K562 (cell line): Measurements from ENCODE around the gene SNRNP200. TPM values are rescaled to one million over a fixed set of nuclear protein-coding genes. Genes with fewer than 3 reads are reported as not detected.
A peak's percentile ranks its signal among the peaks of the same experiment; 100 is the strongest.

ENCODE experiments used
- AFF1 ChIP-seq, 2 experiments: fragments of 450-650 bp; IDR thresholded peaks; 2 replicates each; pipeline ENCODE4 v1.6.1; 2018; ENCODE audit warnings: mild to moderate bottlenecking in 2 of 2, low read depth in 1 of 2; ENCODE audit not compliant: partially characterized antibody in 2 of 2
- BCOR ChIP-seq: fragments of 450-650 bp; IDR thresholded peaks from 2 replicates; pipeline ENCODE4 v1.6.1; 2016
- CEBPB ChIP-seq: fragments of 450-650 bp; IDR thresholded peaks from 2 replicates; pipeline ENCODE4 v1.6.1; 2016; ENCODE audit warnings: missing genetic modification characterization, missing compliant biosample characterization
- CTCF ChIP-seq, 3 experiments: IDR thresholded peaks in 2 of 3; conservative IDR thresholded peaks in 1 of 3; 2 replicates each; pipeline ENCODE4 v1.5.1; 2011 to 2012; ENCODE audit warnings: low read length in 3 of 3, mild to moderate bottlenecking in 3 of 3, control low read depth in 2 of 3, improper control_type of control experiment in 1 of 3, inconsistent platforms in 1 of 3, low read depth in 1 of 3, mixed read lengths in 1 of 3, moderate library complexity in 1 of 3; ENCODE audit not compliant: insufficient read depth in 2 of 3
- DDX20 ChIP-seq: fragments of 450-650 bp; IDR thresholded peaks from 2 replicates; pipeline ENCODE4 v1.6.1; 2016; ENCODE audit warnings: missing genetic modification characterization, low read depth, mild to moderate bottlenecking, missing compliant biosample characterization, moderate library complexity
- GATAD2B ChIP-seq: fragments of 450-650 bp; IDR thresholded peaks from 2 replicates; pipeline ENCODE4 v1.6.1; 2017; ENCODE audit warnings: mild to moderate bottlenecking, borderline replicate concordance
- HNRNPL ChIP-seq: fragments of 200-400 bp; formaldehyde crosslinking; IDR thresholded peaks from 2 replicates; pipeline ENCODE4 v1.6.1; 2017; ENCODE audit warnings: low read depth, mild to moderate bottlenecking, low read length
- KLF6 ChIP-seq: fragments of 250-450 bp; sonication (Bioruptor Pico); IDR thresholded peaks from 2 replicates; pipeline ENCODE4 v1.4.0; 2020; ENCODE audit warnings: mild to moderate bottlenecking, moderate library complexity, borderline replicate concordance
- LARP7 ChIP-seq: fragments of 450-650 bp; IDR thresholded peaks from 2 replicates; pipeline ENCODE4 v1.6.1; 2016
- MECOM ChIP-seq: fragments of 250-450 bp; sonication (Bioruptor Pico); IDR thresholded peaks from 2 replicates; pipeline ENCODE4 v1.8.0; 2022; ENCODE audit warnings: inconsistent platforms
- MTA1 ChIP-seq: fragments of 450-650 bp; IDR thresholded peaks from 2 replicates; pipeline ENCODE4 v1.6.1; 2017; ENCODE audit warnings: borderline replicate concordance
- PCBP2 ChIP-seq: fragments of 200-400 bp; formaldehyde crosslinking; IDR thresholded peaks from 2 replicates; pipeline ENCODE4 v1.6.1; 2018; ENCODE audit warnings: low read length, low read depth, mild to moderate bottlenecking, moderate library complexity; ENCODE audit not compliant: poor library complexity, severe bottlenecking
- PHTF2 ChIP-seq: fragments of 250-450 bp; sonication (Bioruptor Pico); IDR thresholded peaks from 2 replicates; pipeline ENCODE4 v1.5.0; 2021; ENCODE audit warnings: mild to moderate bottlenecking
- PKNOX1 ChIP-seq: fragments of 450-650 bp; IDR thresholded peaks from 2 replicates; pipeline ENCODE4 v1.6.1; 2016
- POU5F1 ChIP-seq: fragments of 150-350 bp; IDR thresholded peaks from 2 replicates; pipeline ENCODE4 v1.6.1; 2014; ENCODE audit warnings: borderline replicate concordance, low read length, low read depth, mild to moderate bottlenecking; ENCODE audit not compliant: partially characterized antibody
- RAD21 ChIP-seq, 2 experiments: fragments of 250-450 bp in 1 of 2; fragments of 450-650 bp in 1 of 2; sonication (Bioruptor Pico) in 1 of 2; formaldehyde crosslinking in 1 of 2; IDR thresholded peaks in 1 of 2; conservative IDR thresholded peaks in 1 of 2; 2 replicates each; pipeline versions ENCODE4 v1.4.0 to v1.8.0; 2020 to 2022; ENCODE audit warnings: mild to moderate bottlenecking in 2 of 2, moderate library complexity in 1 of 2
- SIN3A ChIP-seq, 2 experiments: fragments of 150-350 bp in 1 of 2; IDR thresholded peaks; 2 replicates each; pipeline ENCODE4 v1.6.1; 2011 to 2016; ENCODE audit warnings: borderline replicate concordance in 2 of 2, low read depth in 2 of 2, low read length in 2 of 2, mild to moderate bottlenecking in 2 of 2, moderate library complexity in 2 of 2; ENCODE audit not compliant: control insufficient read depth in 1 of 2
- SMC3 ChIP-seq: conservative IDR thresholded peaks from 2 replicates; pipeline ENCODE4 v1.6.1; 2011; ENCODE audit warnings: low read depth, low read length, improper control_type of control experiment; ENCODE audit not compliant: insufficient read depth
- TRIM28 ChIP-seq: fragments of 450-650 bp; IDR thresholded peaks from 2 replicates; pipeline ENCODE4 v1.6.1; 2017
- ZBTB1 ChIP-seq: sonication (generic); formaldehyde crosslinking; IDR thresholded peaks from 2 replicates; pipeline ENCODE4 v1.8.1; 2023; ENCODE audit warnings: missing genetic modification reagents, low read depth, mild to moderate bottlenecking, borderline replicate concordance
- polyA plus RNA-seq, 8 experiments: library from polyadenylated mRNA; depleted of rRNA in 4 of 8; stranded (reverse) in 5 of 8; unstranded in 3 of 8; fragments of >200 nt; fragmentation: Nextera tagmentation in 2 of 8; fragmentation: Illumina TruSeq in 1 of 8; extraction: Ambion mirVana in 2 of 8; extraction: Trizol in 1 of 8; gene quantifications; 2 replicates each; pipeline versions ENCODE4 v1.2.1 to v1.2.3, GENCODE V29; 2011 to 2014; ENCODE audit warnings: inconsistent platforms in 1 of 8, missing spikeins in 1 of 8
- total RNA-seq, 7 experiments: library from RNA; depleted of rRNA in 6 of 7; stranded (reverse); fragments of >200 nt in 6 of 7; fragmentation: Illumina TruSeq in 2 of 7; extraction: Trizol in 2 of 7; gene quantifications; 2 replicates each; pipeline versions ENCODE4 v1.2.1 to v1.2.3, GENCODE V29; 2011 to 2021; ENCODE audit warnings: low replicate concordance in 1 of 7

The SNRNP200 gene
- total and polyA plus RNA-seq, 9 of the 15 experiments (the other 6 are each of a cell fraction or from before 2014, with no cell fraction given): 76.1 to 231 (median 155) TPM

- TF ChIP-seq POU5F1: no peak
- no peak for TF ChIP-seq PKNOX1
- TF ChIP-seq BCOR: no peak
- TF ChIP-seq TRIM28: no peak
- TF ChIP-seq CEBPB (tag): no peak
- no peak for TF ChIP-seq PCBP2
- no peak for TF ChIP-seq HNRNPL
- no peak for TF ChIP-seq LARP7
- no peak for TF ChIP-seq RAD21 (CRISPR knock-in tag; conservative IDR thresholded peaks at IDR 0.05 in 1 of 2, IDR thresholded peaks at IDR 0.05 in 1 of 2)
- TF ChIP-seq MECOM (CRISPR knock-in tag): no peak
- no peak for TF ChIP-seq KLF6 (CRISPR knock-in tag)
- TF ChIP-seq MTA1: no peak
- TF ChIP-seq PHTF2 (CRISPR knock-in tag): no peak
- TF ChIP-seq SIN3A (IDR thresholded peaks at IDR 0.05; ENCODE audit: borderline replicate concordance in 2 of 2, control insufficient read depth in 1 of 2, low read depth in 2 of 2, low read length in 2 of 2): peak in 1 of 2 experiments; percentile 15; a peak in 1 of 4 replicates
- no peak for TF ChIP-seq GATAD2B
- TF ChIP-seq CTCF (IDR thresholded peaks at IDR 0.05 in 2 of 3, conservative IDR thresholded peaks at IDR 0.05 in 1 of 3; ENCODE audit: insufficient read depth in 2 of 3, low read depth in 1 of 3, low read length in 3 of 3): 0 out of 6 replicates have a peak, but pooled peaks of 1 of the 3 experiments have one; percentile 2
- TF ChIP-seq AFF1 (IDR thresholded peaks at IDR 0.05; ENCODE audit: low read depth in 1 of 2, partially characterized antibody in 2 of 2): no peak
- TF ChIP-seq DDX20: no peak
- no peak for TF ChIP-seq ZBTB1 (CRISPR knock-in tag)
- TF ChIP-seq SMC3: no peak
Measured at GRCh38 chr2:96265349-96265839, 40.0 kb downstream of the SNRNP200 start (continued).
